Measurements from ENCODE around the gene ORM2. TPM values are rescaled to one million over a fixed set of nuclear protein-coding genes. Genes with fewer than 3 reads are reported as not detected.

The ORM2 gene
- total and polyA plus RNA-seq, 2 of the 4 experiments (the other 2 are of a cell fraction): not detected

- peak overlapping the region; percentile 55 for H2BK5ac ChIP-seq (ENCODE audit: low read depth, low read length, poor library complexity, severe bottlenecking)
- H3K4me3 ChIP-seq (ENCODE audit: insufficient read depth, low read depth, low read length): no peak overlapping the region
- H3K4me2 ChIP-seq (ENCODE audit: low read depth, low read length): no peak overlapping the region
- no peak overlapping the region for H3K9ac ChIP-seq (ENCODE audit: low read depth, low read length)
- POLR2A ChIA-PET (ENCODE audit: unreplicated experiment): no interaction called here
- in situ Hi-C loops (cut with MboI; ENCODE audit: low sequenced_read_pairs): loop anchor here (5.0 kb wide), 1 partner anchor 125 kb away; no protein-coding TSS in a partner anchor
- H4K91ac ChIP-seq (ENCODE audit: insufficient read depth, low read depth, low read length): peak overlapping the region; percentile 86
- peaks cover 21% of the 10 kb centered on the region for H3K4me1 ChIP-seq (ENCODE audit: control insufficient read depth, insufficient read depth, low read length)
- peaks cover 0 to 18% of the 10 kb centered on the region in 2 experiments; a peak in 2 of 4 replicates for H3K79me1 ChIP-seq (ENCODE audit: low read depth in 1 of 2, low read length in 2 of 2)
- intact Hi-C loops (cut with micrococcal nuclease): no loop called here
- dilution Hi-C loops (cut with HindIII; ENCODE audit: low sequenced_read_pairs, unreplicated experiment): no loop called here
- H3K27me3 ChIP-seq (ENCODE audit: control insufficient read depth, insufficient read depth, low read length): no peaks in the 10 kb centered on the region
- WGBS, 2 experiments (ENCODE audit: extremely low coverage in 2 of 2, insufficient read length in 1 of 2): 92% methylated on average over 9 of the region's 16 CpGs; no CpG with 5 or more reads in 1 of the 2 experiments
- H4K5ac ChIP-seq (ENCODE audit: low read depth, low read length): no peak overlapping the region
- CTCF ChIA-PET: interaction anchor here (1.0 to 2.0 kb wide), 4 partner anchors 131 to 204 kb away, joined by 4 to 10 read pairs (median 6); partner anchors contain the start of gene COL27A1
- peak overlapping the region; percentile 92 for H2BK20ac ChIP-seq (ENCODE audit: low read depth, low read length)
- H3K9me1 ChIP-seq (ENCODE audit: insufficient read depth, low read length): peaks cover 23% of the 10 kb centered on the region
- H3K18ac ChIP-seq (ENCODE audit: low read depth, low read length): no peak overlapping the region
- no peaks in the 10 kb centered on the region for H4K20me1 ChIP-seq (ENCODE audit: insufficient read depth, low read length)
- TF ChIP-seq BHLHE40 (IDR thresholded peaks at IDR 0.05; ENCODE audit: low read depth, low read length) (no peak), POLR2A (IDR thresholded peaks at IDR 0.05; ENCODE audit: low read depth, low read length) (no peak), NFE2L2 (IDR thresholded peaks at IDR 0.05; ENCODE audit: low read depth, low read length) (no peak), CHD1 (IDR thresholded peaks at IDR 0.05; ENCODE audit: low read depth, low read length) (no peak), ELK1 (IDR thresholded peaks at IDR 0.05; ENCODE audit: borderline replicate concordance, low read depth, low read length) (no peak), MXI1 (IDR thresholded peaks at IDR 0.05; ENCODE audit: borderline replicate concordance, low read depth, low read length) (no peak), MAFK (IDR thresholded peaks at IDR 0.05; ENCODE audit: low read depth, low read length) (no peak), CEBPB (IDR thresholded peaks at IDR 0.05; ENCODE audit: low read depth, low read length) (no peak), RAD21 (IDR thresholded peaks at IDR 0.05; ENCODE audit: low read length) (no peak), RFX5 (IDR thresholded peaks at IDR 0.05; ENCODE audit: low read depth, low read length) (no peak), FOS (IDR thresholded peaks at IDR 0.05; ENCODE audit: low read depth, low read length) (no peak), MAZ (IDR thresholded peaks at IDR 0.05; ENCODE audit: borderline replicate concordance, low read depth, low read length) (no peak), SMC3 (IDR thresholded peaks at IDR 0.05; ENCODE audit: low read depth, low read length) (no peak), RCOR1 (IDR thresholded peaks at IDR 0.05; ENCODE audit: insufficient replicate concordance, low read length) (no peak)
- TF ChIP-seq, protein P1, sequence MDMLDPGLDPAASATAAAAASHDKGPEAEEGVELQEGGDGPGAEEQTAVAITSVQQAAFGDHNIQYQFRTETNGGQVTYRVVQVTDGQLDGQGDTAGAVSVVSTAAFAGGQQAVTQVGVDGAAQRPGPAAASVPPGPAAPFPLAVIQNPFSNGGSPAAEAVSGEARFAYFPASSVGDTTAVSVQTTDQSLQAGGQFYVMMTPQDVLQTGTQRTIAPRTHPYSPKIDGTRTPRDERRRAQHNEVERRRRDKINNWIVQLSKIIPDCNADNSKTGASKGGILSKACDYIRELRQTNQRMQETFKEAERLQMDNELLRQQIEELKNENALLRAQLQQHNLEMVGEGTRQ (IDR thresholded peaks at IDR 0.05; ENCODE audit: low read depth, low read length): no peak
- H3K36me3 ChIP-seq (ENCODE audit: control insufficient read depth, insufficient read depth, low read length): peaks cover 8% of the 10 kb centered on the region
- no peak overlapping the region for H3K23ac ChIP-seq (ENCODE audit: low read depth, low read length)
- H3K56ac ChIP-seq (ENCODE audit: extremely low read depth, insufficient read depth, low read length): no peak overlapping the region
- no TSS peak for BruUV-seq (replicated peaks)
- H3K9me3 ChIP-seq (ENCODE audit: control insufficient read depth, insufficient read depth, low read length): no peaks in the 10 kb centered on the region
- DNase-seq (no peak), ATAC-seq (ENCODE audit: low read depth) (no peak)
- H2AFZ ChIP-seq (replicated peaks; ENCODE audit: low read length, poor library complexity): peak overlapping the region; percentile 79
- peak overlapping the region; percentile 31 for H2AK9ac ChIP-seq (replicated peaks; ENCODE audit: low read depth, low read length, poor library complexity)
- peak overlapping the region in 1 of 2 experiments; percentile 84; a peak in 1 of 4 replicates for H4K8ac ChIP-seq (ENCODE audit: low read depth in 2 of 2, low read length in 2 of 2)
- peak overlapping the region; percentile 88 for H3K14ac ChIP-seq (replicated peaks; ENCODE audit: low read depth, low read length)
- H3K4ac ChIP-seq (ENCODE audit: low read depth, low read length): peak overlapping the region; percentile 93
- H3K27ac ChIP-seq (ENCODE audit: insufficient read depth, low read length): no peak overlapping the region
- peak overlapping the region; percentile 90 for H2AK5ac ChIP-seq (ENCODE audit: low read depth, low read length)
- H2BK15ac ChIP-seq (ENCODE audit: low read depth, low read length): peak overlapping the region; percentile 18; the same call in 1 of the 3 replicates
- H2BK120ac ChIP-seq (ENCODE audit: low read depth, low read length): peak overlapping the region; percentile 93
Observed at GRCh38 chr9:114287001-114287762, 42.5 kb upstream of the ORM2 start.

All from IMR-90 (cell line).